ENCODE measurements around the gene CCDC78.

The CCDC78 gene

DNA sequence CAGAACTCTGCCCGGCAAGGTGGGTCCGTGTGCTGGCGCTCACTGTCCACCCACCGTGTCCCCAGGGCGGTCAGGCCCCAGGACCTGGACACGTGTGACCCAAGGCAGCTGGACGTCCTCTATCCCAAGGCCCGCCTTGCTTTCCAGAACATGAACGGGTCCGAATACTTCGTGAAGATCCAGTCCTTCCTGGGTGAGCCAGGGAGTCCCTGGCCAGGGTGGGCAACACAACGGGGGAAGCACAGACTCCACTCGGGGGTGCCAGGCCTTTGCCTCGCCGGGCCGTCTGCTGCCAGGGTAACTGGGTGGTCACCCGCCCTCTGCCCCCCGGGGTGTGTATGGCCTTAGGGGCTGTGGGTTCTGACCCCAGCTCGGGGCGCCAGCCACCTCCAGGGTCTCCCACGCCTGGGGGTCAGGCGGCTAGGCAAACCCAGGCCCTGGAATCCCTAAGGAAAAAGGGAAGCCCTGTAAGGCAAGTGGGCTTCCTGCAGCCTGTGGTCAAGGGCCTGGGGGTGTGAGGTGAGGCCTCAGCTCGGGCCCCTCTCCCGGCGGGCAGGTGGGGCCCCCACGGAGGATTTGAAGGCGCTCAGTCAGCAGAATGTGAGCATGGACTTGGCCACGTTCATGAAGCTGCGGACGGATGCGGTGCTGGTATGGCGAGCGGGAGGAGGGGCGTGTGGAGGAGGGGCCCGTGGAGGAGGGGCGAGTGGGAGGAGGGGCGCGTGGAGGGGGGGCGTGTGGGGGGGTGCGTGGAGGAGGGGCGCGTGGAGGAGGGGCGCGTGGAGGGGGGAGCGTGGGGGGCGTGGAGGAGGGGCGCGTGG lies 40.8 kb upstream of the CCDC78 start:
- Histone ChIP-seq H3K27me3 (ENCODE audit: control insufficient read depth, insufficient read depth, low read length) (no peaks in the 10 kb centered on the region), H3K36me3 (ENCODE audit: control insufficient read depth, insufficient read depth, low read length) (no peaks in the 10 kb centered on the region), H3K9ac (no peak overlapping the region), H3K27ac (no peak overlapping the region), H3K4me3 (ENCODE audit: low read depth, low read length) (no peak overlapping the region), H3K9me3 (ENCODE audit: control insufficient read depth, low read length) (no peaks in the 10 kb centered on the region), H3K79me2 (no peaks in the 10 kb centered on the region), H3K4me1 (no peaks in the 10 kb centered on the region), H3K4me2 (ENCODE audit: low read length) (no peak overlapping the region), H2AFZ (no peak overlapping the region)
- TF ChIP-seq, protein P1, sequence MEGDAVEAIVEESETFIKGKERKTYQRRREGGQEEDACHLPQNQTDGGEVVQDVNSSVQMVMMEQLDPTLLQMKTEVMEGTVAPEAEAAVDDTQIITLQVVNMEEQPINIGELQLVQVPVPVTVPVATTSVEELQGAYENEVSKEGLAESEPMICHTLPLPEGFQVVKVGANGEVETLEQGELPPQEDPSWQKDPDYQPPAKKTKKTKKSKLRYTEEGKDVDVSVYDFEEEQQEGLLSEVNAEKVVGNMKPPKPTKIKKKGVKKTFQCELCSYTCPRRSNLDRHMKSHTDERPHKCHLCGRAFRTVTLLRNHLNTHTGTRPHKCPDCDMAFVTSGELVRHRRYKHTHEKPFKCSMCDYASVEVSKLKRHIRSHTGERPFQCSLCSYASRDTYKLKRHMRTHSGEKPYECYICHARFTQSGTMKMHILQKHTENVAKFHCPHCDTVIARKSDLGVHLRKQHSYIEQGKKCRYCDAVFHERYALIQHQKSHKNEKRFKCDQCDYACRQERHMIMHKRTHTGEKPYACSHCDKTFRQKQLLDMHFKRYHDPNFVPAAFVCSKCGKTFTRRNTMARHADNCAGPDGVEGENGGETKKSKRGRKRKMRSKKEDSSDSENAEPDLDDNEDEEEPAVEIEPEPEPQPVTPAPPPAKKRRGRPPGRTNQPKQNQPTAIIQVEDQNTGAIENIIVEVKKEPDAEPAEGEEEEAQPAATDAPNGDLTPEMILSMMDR (IDR thresholded peaks at IDR 0.05) = no peak

DNA sequence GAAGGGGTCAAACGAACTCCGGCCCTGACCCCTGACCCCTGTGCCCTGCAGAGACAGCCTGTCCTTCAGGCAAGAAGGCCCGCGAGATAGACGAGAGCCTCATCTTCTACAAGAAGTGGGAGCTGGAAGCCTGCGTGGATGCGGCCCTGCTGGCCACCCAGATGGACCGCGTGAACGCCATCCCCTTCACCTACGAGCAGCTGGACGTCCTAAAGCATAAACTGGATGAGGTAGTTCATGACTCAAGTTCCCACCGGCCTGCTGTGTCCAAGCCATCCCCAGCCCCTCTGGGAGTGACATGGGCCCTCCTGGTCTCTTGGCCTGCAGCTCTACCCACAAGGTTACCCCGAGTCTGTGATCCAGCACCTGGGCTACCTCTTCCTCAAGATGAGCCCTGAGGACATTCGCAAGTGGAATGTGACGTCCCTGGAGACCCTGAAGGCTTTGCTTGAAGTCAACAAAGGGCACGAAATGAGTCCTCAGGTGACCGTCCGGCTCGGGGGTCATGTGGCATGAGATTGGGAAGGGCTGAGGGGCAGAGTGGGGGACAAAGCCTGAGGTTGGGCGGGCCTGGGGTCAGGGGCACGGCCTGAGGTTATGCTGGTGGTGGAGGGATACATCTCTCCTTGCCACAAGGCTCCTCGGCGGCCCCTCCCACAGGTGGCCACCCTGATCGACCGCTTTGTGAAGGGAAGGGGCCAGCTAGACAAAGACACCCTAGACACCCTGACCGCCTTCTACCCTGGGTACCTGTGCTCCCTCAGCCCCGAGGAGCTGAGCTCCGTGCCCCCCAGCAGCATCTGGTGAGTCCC lies 40.0 kb upstream of the CCDC78 start:
- no peak overlapping the region for H3K9ac ChIP-seq
- H3K79me2 ChIP-seq = no peaks in the 10 kb centered on the region
- H3K9me3 ChIP-seq (ENCODE audit: control insufficient read depth, low read length) = no peaks in the 10 kb centered on the region
- no peaks in the 10 kb centered on the region for H3K27me3 ChIP-seq (ENCODE audit: control insufficient read depth, insufficient read depth, low read length)
- H3K4me2 ChIP-seq (ENCODE audit: low read length) = no peak overlapping the region
- H2AFZ ChIP-seq = no peak overlapping the region
- H3K4me3 ChIP-seq (ENCODE audit: low read depth, low read length) = no peak overlapping the region
- H3K36me3 ChIP-seq (ENCODE audit: control insufficient read depth, insufficient read depth, low read length) = no peaks in the 10 kb centered on the region
- TF ChIP-seq, protein P1 (IDR thresholded peaks at IDR 0.05) = no peak
- H3K27ac ChIP-seq = no peak overlapping the region
- no peaks in the 10 kb centered on the region for H3K4me1 ChIP-seq

DNA sequence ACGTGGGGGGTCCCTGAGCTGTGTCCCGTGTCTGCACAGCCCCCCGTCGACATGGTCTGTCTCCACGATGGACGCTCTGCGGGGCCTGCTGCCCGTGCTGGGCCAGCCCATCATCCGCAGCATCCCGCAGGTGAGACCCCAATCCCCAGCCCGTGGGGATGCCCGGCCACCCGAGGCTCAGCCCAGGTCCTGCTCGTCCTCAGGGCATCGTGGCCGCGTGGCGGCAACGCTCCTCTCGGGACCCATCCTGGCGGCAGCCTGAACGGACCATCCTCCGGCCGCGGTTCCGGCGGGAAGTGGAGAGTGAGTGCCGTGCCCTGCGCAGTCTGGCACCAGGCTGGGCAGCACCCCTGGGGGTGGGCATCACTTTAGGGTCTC lies 39.2 kb upstream of the CCDC78 start:
- Histone ChIP-seq H3K4me3 (ENCODE audit: low read depth, low read length) (no peak overlapping the region), H2AFZ (no peak overlapping the region), H3K9me3 (ENCODE audit: control insufficient read depth, low read length) (no peaks in the 10 kb centered on the region), H3K27me3 (ENCODE audit: control insufficient read depth, insufficient read depth, low read length) (no peaks in the 10 kb centered on the region), H3K4me2 (ENCODE audit: low read length) (no peak overlapping the region), H3K4me1 (no peaks in the 10 kb centered on the region), H3K79me2 (no peaks in the 10 kb centered on the region), H3K36me3 (ENCODE audit: control insufficient read depth, insufficient read depth, low read length) (no peaks in the 10 kb centered on the region), H3K9ac (no peak overlapping the region), H3K27ac (no peak overlapping the region)
- TF ChIP-seq, protein P1 (IDR thresholded peaks at IDR 0.05) = no peak

DNA sequence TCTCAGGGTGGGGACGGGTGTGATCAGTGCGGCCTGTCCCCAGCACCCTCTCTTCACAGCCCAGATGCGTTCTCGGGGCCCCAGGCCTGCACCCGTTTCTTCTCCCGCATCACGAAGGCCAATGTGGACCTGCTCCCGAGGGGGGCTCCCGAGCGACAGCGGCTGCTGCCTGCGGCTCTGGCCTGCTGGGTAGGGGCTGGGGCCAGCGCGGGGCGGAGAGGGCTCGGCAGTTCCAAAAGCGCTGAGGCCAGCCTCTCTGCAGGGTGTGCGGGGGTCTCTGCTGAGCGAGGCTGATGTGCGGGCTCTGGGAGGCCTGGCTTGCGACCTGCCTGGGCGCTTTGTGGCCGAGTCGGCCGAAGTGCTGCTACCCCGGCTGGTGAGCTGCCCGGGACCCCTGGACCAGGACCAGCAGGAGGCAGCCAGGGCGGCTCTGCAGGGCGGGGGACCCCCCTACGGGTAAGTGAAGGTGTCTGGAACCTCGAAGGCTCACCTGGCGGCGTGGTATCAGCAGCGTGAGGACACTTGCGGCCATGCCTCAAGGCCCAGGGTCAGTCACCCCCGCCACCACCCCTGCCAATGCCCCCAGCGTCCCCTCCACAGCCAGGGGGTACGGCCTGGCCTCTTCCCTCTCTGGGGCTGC lies 38.7 kb upstream of the CCDC78 start:
- H3K4me2 ChIP-seq (ENCODE audit: low read length) = no peak overlapping the region
- no peaks in the 10 kb centered on the region for H3K27me3 ChIP-seq (ENCODE audit: control insufficient read depth, insufficient read depth, low read length)
- H3K9me3 ChIP-seq (ENCODE audit: control insufficient read depth, low read length) = no peaks in the 10 kb centered on the region
- no peak overlapping the region for H3K9ac ChIP-seq
- H3K79me2 ChIP-seq = no peaks in the 10 kb centered on the region
- no peaks in the 10 kb centered on the region for H3K36me3 ChIP-seq (ENCODE audit: control insufficient read depth, insufficient read depth, low read length)
- no peak overlapping the region for H3K4me3 ChIP-seq (ENCODE audit: low read depth, low read length)
- H2AFZ ChIP-seq = no peak overlapping the region
- TF ChIP-seq, protein P1 (IDR thresholded peaks at IDR 0.05) = no peak
- H3K27ac ChIP-seq = no peak overlapping the region
- H3K4me1 ChIP-seq = no peaks in the 10 kb centered on the region

All from parathyroid adenoma (tissue), 2 donors.